HCT116 (cell line): Measurements from ENCODE around the gene SETD1B. TPM values are rescaled to one million over a fixed set of nuclear protein-coding genes. Genes with fewer than 3 reads are reported as not detected.

Experiments
- ATAC-seq: fragments of 200-7000 bp; cut with Tn5 transposase; 2 replicates; pipeline ENCODE4 v1.9.1; 2020; ENCODE audit warnings: mild to moderate bottlenecking, moderate library complexity
- BruUV-seq: library from RNA; stranded (reverse); fragments of 400-500 nt; replicated peaks from 2 replicates; lab custom pipeline; 2021; lab: Mats Ljungman, UMichigan
- CTCF ChIA-PET: fragments of 300-600 bp; sonication (Branson Sonifier 250); formaldehyde crosslinking; loops from one replicate; lab custom pipeline; 2021; ENCODE audit warnings: antibody characterized with exemption; lab: Charles Lee
- POLR2A ChIA-PET: fragments of 300-600, 350-600 bp; sonication (Branson Sonifier 250); formaldehyde crosslinking; loops from one replicate; lab custom pipeline; 2021; ENCODE audit warnings: antibody characterized with exemption; lab: Charles Lee
- RAD21 ChIA-PET, 2 experiments: fragments of 300-600 bp; sonication (Branson Sonifier 250); formaldehyde crosslinking; loops; one replicate each; lab custom pipeline; 2023; ENCODE audit warnings: low total read pairs in 2 of 2; ENCODE audit not compliant: uncharacterized antibody in 2 of 2, unreplicated experiment in 2 of 2, low non-redundant PET in 1 of 2; lab: Charles Lee
- DNase-seq: peaks from one replicate; pipeline ENCODE4 v3.0.0-alpha.2; 2010; ENCODE audit warnings: low read depth, low spot score
- H2AFZ ChIP-seq: fragments of 200-600 bp; shearing (Covaris generic), sonication (generic); 2 replicates; pipeline ENCODE4 v1.6.1; 2017; ENCODE audit warnings: low read depth, mixed run types, mixed read lengths, antibody characterized with exemption, low read length; ENCODE audit not compliant: poor library complexity, severe bottlenecking
- H3K27ac ChIP-seq: 2 replicates; pipeline ENCODE4 v1.5.1; 2012; ENCODE audit warnings: low read depth, low read length
- H3K27me3 ChIP-seq: fragments of 200-600 bp; sonication (generic); 2 replicates; pipeline ENCODE4 v1.6.1; 2016; ENCODE audit warnings: mixed run types, low read length, mixed read lengths; ENCODE audit not compliant: insufficient read depth
- H3K36me3 ChIP-seq, 2 experiments: fragments of 200-500 bp in 1 of 2; fragments of 200-600 bp in 1 of 2; sonication (Bioruptor generic) in 1 of 2; sonication (generic) in 1 of 2; 2 replicates each; pipeline versions ENCODE4 v1.5.1 to v1.6.1; 2014 to 2016; ENCODE audit warnings: low read length in 2 of 2, inconsistent platforms in 1 of 2, mixed read lengths in 1 of 2, mixed run types in 1 of 2; ENCODE audit not compliant: insufficient read depth in 2 of 2, control insufficient read depth in 1 of 2
- H3K4me1 ChIP-seq, 2 experiments: fragments of 200-600 bp in 1 of 2; sonication (generic) in 1 of 2; 2 replicates each; pipeline versions ENCODE4 v1.5.1 to v1.6.1; 2012 to 2017; ENCODE audit warnings: low read length in 2 of 2, inconsistent platforms in 1 of 2, mild to moderate bottlenecking in 1 of 2, mixed read lengths in 1 of 2, mixed run types in 1 of 2, moderate library complexity in 1 of 2; ENCODE audit not compliant: insufficient read depth in 2 of 2, control insufficient read depth in 1 of 2
- H3K4me2 ChIP-seq: fragments of 200-600 bp; sonication (generic); 2 replicates; pipeline ENCODE4 v1.6.1; 2017; ENCODE audit warnings: mixed run types, low read length, mixed read lengths
- H3K4me3 ChIP-seq, 2 experiments: fragments of 200-600 bp in 1 of 2; sonication (generic) in 1 of 2; replicated peaks in 1 of 2; 2 replicates each; pipeline ENCODE4 v1.5.1; 2011 to 2016; ENCODE audit warnings: low read length in 2 of 2, control low read depth in 1 of 2, low read depth in 1 of 2, mild to moderate bottlenecking in 1 of 2, mixed read lengths in 1 of 2, mixed run types in 1 of 2
- H3K79me2 ChIP-seq: fragments of 200-600 bp; sonication (generic); 2 replicates; pipeline ENCODE4 v1.6.1; 2017; ENCODE audit warnings: mild to moderate bottlenecking, mixed run types, low read length, moderate library complexity, mixed read lengths; ENCODE audit not compliant: insufficient read depth
- H3K9ac ChIP-seq: fragments of 200-600 bp; sonication (generic); 2 replicates; pipeline ENCODE4 v1.6.1; 2016; ENCODE audit warnings: low read length, mixed read lengths
- H3K9me2 ChIP-seq: fragments of 200-600 bp; sonication (generic), shearing (Covaris generic); 2 replicates; pipeline ENCODE4 v1.6.1; 2017; ENCODE audit warnings: mixed run types, mild to moderate bottlenecking, moderate library complexity; ENCODE audit not compliant: insufficient read depth
- H3K9me3 ChIP-seq, 2 experiments: fragments of 200-500 bp in 1 of 2; fragments of 200-600 bp in 1 of 2; sonication (Bioruptor generic) in 1 of 2; sonication (generic) in 1 of 2; 2 replicates each; pipeline ENCODE4 v1.6.1; 2014 to 2017; ENCODE audit warnings: low read length in 2 of 2, mixed read lengths in 2 of 2, inconsistent platforms in 1 of 2, low read depth in 1 of 2, mild to moderate bottlenecking in 1 of 2, mixed run types in 1 of 2, moderate library complexity in 1 of 2; ENCODE audit not compliant: control insufficient read depth in 1 of 2, insufficient read depth in 1 of 2
- H4K20me1 ChIP-seq: fragments of 200-600 bp; sonication (generic), shearing (Covaris generic); 2 replicates; pipeline ENCODE4 v1.6.1; 2017; ENCODE audit warnings: mixed run types, mild to moderate bottlenecking, moderate library complexity; ENCODE audit not compliant: insufficient read depth
- ATF3 ChIP-seq: IDR thresholded peaks from 2 replicates; pipeline ENCODE4 v1.6.1; 2012
- CBX3 ChIP-seq: IDR thresholded peaks from 2 replicates; pipeline ENCODE4 v1.6.1; 2012; ENCODE audit warnings: low read depth
- EGR1 ChIP-seq: IDR thresholded peaks from 2 replicates; pipeline ENCODE4 v1.6.1; 2012; ENCODE audit warnings: low read depth
- ELF1 ChIP-seq: IDR thresholded peaks from 2 replicates; pipeline ENCODE4 v1.6.1; 2012; ENCODE audit warnings: low read depth, borderline replicate concordance
- EZH2 ChIP-seq: fragments of 200-600 bp; sonication (generic); IDR thresholded peaks from 2 replicates; pipeline ENCODE4 v1.6.1; 2017; ENCODE audit warnings: antibody characterized with exemption, mixed run types
- FOSL1 ChIP-seq: IDR thresholded peaks from 2 replicates; pipeline ENCODE4 v1.6.1; 2012; ENCODE audit warnings: low read depth
- MAX ChIP-seq: IDR thresholded peaks from 2 replicates; pipeline ENCODE4 v1.6.1; 2012
- POLR2A ChIP-seq: IDR thresholded peaks from 2 replicates; pipeline ENCODE4 v1.7.0; 2011; ENCODE audit warnings: borderline replicate concordance; ENCODE audit not compliant: insufficient read depth, insufficient read length; ENCODE audit errors: extremely low read depth
- POLR2AphosphoS5 ChIP-seq: IDR thresholded peaks from 2 replicates; pipeline ENCODE4 v1.6.1; 2011; ENCODE audit warnings: mild to moderate bottlenecking, low read depth, low read length, moderate library complexity
- RAD21 ChIP-seq: IDR thresholded peaks from 2 replicates; pipeline ENCODE4 v1.6.1; 2012; ENCODE audit warnings: low read depth, mild to moderate bottlenecking
- SIN3A ChIP-seq: IDR thresholded peaks from 2 replicates; pipeline ENCODE4 v1.6.1; 2012; ENCODE audit warnings: low read depth
- TCF7L2 ChIP-seq: IDR thresholded peaks from 2 replicates; pipeline ENCODE4 v1.7.0; 2011; ENCODE audit warnings: borderline replicate concordance, inconsistent platforms; ENCODE audit not compliant: insufficient read depth, insufficient read length; ENCODE audit errors: extremely low read depth
- YY1 ChIP-seq: IDR thresholded peaks from 2 replicates; pipeline ENCODE4 v1.6.1; 2011; ENCODE audit warnings: low read length, low read depth, moderate library complexity, mild to moderate bottlenecking; ENCODE audit not compliant: insufficient replicate concordance; ENCODE audit errors: extremely low read depth
- ZBTB33 ChIP-seq: IDR thresholded peaks from 2 replicates; pipeline ENCODE4 v1.6.1; 2011; ENCODE audit warnings: mild to moderate bottlenecking, low read length, moderate library complexity; ENCODE audit not compliant: insufficient replicate concordance; ENCODE audit errors: extremely low read depth
- ZNF274 ChIP-seq: fragments of 200-500 bp; sonication (Bioruptor generic); IDR thresholded peaks from 2 replicates; pipeline ENCODE4 v1.6.1; 2014; ENCODE audit warnings: mild to moderate bottlenecking, low read depth, low read length, inconsistent platforms
- intact Hi-C: fragments of 100-400 bp; cut with micrococcal nuclease; formaldehyde crosslinking; loops from 2 replicates; pipeline ENCODE4 v1.10.0; 2022
- total RNA-seq: library from RNA; stranded (reverse); gene quantifications from one replicate; pipeline ENCODE4 v1.2.1, GENCODE V29; 2021; ENCODE audit not compliant: unreplicated experiment

SETD1B gene
- total RNA-seq, 1 experiment from 2014 or later = 17.5 TPM

DNA sequence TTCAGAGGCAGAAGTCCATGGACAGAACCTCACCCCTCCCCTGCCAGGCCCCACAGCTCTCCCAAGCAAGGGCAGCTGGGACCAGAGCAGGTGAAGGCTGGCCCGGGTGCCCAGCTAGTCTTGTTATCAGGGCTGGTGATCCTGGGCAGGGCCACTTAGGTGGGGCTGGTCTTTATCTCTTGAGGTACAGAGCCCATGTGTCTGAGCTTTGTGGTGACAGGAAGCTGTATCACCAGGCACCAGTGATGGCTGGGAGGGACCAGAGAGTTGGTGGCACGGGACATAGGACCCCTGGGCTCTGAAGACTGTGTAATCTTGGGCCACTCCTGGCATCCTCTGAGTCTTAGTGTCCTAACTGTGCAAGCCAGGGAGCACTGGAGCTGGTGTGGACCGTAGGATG is 67.7 kb downstream of the SETD1B start:
- no peaks in the 10 kb centered on the region for H3K79me2 ChIP-seq
- no peaks in the 10 kb centered on the region for H3K27me3 ChIP-seq
- TF ChIP-seq EZH2 (no peak), ATF3 (no peak)
- no peaks in the 10 kb centered on the region for H3K9me3 ChIP-seq
- intact Hi-C loops = no loop called here
- no peak for ATAC-seq
- H3K9me2 ChIP-seq = no peaks in the 10 kb centered on the region
- H3K4me2 ChIP-seq = no peak overlapping the region
- H3K36me3 ChIP-seq = no peaks in the 10 kb centered on the region
- H3K4me3 ChIP-seq = no peak overlapping the region
- H4K20me1 ChIP-seq = no peaks in the 10 kb centered on the region
- CTCF ChIA-PET = no interaction called here
- POLR2A ChIA-PET = interaction anchor here (0.9 kb wide), 1 partner anchor 9 kb away, joined by 3 read pairs; no protein-coding TSS in a partner anchor
- no peak for DNase-seq
- no peak overlapping the region for H3K27ac ChIP-seq
- RAD21 ChIA-PET = no interaction called here
- H3K4me1 ChIP-seq = peaks cover 0 to 5% of the 10 kb centered on the region in 2 experiments; a peak in 1 of 4 replicates
- H2AFZ ChIP-seq = no peak overlapping the region
- H3K9ac ChIP-seq = no peak overlapping the region
- no TSS peak for BruUV-seq

DNA sequence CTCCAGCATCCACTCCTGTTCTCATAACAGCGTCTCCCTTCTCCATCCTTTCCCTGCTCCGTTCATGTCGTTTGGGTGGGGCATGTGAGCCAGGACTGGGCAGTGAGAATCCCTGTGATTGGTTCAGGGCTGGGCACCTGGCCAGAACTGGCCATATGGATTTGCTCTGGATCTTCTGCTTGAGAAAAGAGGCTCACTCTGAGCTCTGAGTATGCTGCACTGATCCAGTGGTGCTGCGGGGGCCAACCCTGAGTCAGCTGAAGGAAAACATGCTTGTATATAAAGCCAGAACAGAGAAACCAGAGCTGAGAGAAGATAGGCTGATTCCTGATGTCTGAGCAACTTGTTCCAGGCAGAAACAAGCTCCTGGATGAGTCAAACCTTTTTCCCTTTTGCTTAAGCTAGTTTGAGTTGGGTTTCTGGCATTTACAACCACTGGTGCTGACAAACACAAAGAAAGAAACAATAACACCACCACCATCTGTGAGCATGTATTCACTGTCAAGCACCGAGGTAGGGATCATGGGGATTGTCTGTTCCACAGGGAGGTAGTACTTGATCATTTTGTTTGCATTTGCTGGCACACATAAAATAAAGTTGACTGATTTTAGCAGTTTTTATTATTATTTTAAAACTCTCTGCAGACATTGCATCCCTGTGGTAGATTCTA is 68.9 kb downstream of the SETD1B start:
- no peak overlapping the region for H2AFZ ChIP-seq
- H3K27ac ChIP-seq = no peak overlapping the region
- intact Hi-C loops = no loop called here

More for the DNA sequence above, 68.9 kb downstream of the SETD1B start:
- Histone ChIP-seq H3K4me3 (no peak overlapping the region), H3K79me2 (no peaks in the 10 kb centered on the region), H3K36me3 (no peaks in the 10 kb centered on the region), H3K9ac (no peak overlapping the region), H3K27me3 (no peaks in the 10 kb centered on the region), H3K9me3 (no peaks in the 10 kb centered on the region), H3K4me2 (no peak overlapping the region), H3K9me2 (no peaks in the 10 kb centered on the region), H4K20me1 (no peaks in the 10 kb centered on the region), H3K4me1 (peaks cover 0 to 5% of the 10 kb centered on the region in 2 experiments; a peak in 1 of 4 replicates)
- CTCF ChIA-PET = interaction anchor here (1.5 kb wide), 1 partner anchor 61 kb away, joined by 4 read pairs; no protein-coding TSS in a partner anchor
- TF ChIP-seq ZBTB33 (no peak), CBX3 (no peak), MAX (no peak), SIN3A (no peak), POLR2AphosphoS5 (no peak), EGR1 (no peak), ELF1 (no peak), RAD21 (no peak), ATF3 (no peak), YY1 (no peak), EZH2 (no peak), POLR2A (no peak), TCF7L2 (no peak), FOSL1 (no peak), ZNF274 (no peak)
- no TSS peak for BruUV-seq
- RAD21 ChIA-PET = no interaction called here
- DNase-seq (no peak), ATAC-seq (peak; percentile 40; the same call in 1 of the 2 replicates)
- POLR2A ChIA-PET = interaction anchor here (0.8 kb wide), 1 partner anchor 70 kb away, joined by 3 read pairs; no protein-coding TSS in a partner anchor
